WI38 (cell line): ENCODE results near the gene PCYT2.
"Not testable (repeated sequence)": the region's sequence is repeated elsewhere in the genome, so short reads cannot be mapped to it uniquely, and the experiment has no call there.

Source experiments
- H3K4me3 ChIP-seq: 2 replicates; pipeline ENCODE4 v1.5.1; 2011; ENCODE audit warnings: low read depth, mild to moderate bottlenecking, control low read depth, low read length
- CTCF ChIP-seq: IDR thresholded peaks from 2 replicates; pipeline ENCODE4 v1.5.1; 2012; ENCODE audit warnings: low read depth, mild to moderate bottlenecking, control low read depth, low read length

The PCYT2 gene

GRCh38 chr17:81956607-81957589, 45.7 kb upstream of the PCYT2 start:
- TF ChIP-seq CTCF: no peak
- H3K4me3 ChIP-seq: no peak overlapping the region

GRCh38 chr17:81955756-81956544, 44.8 kb upstream of the PCYT2 start:
- no peak for TF ChIP-seq CTCF
- H3K4me3 ChIP-seq: no peak overlapping the region

- no peak overlapping the region for H3K4me3 ChIP-seq
- no peak for TF ChIP-seq CTCF
Measured at GRCh38 chr17:81955058-81955681, 44.0 kb upstream of the PCYT2 start.

GRCh38 chr17:81954131-81955057, 43.2 kb upstream of the PCYT2 start:
- no peak for TF ChIP-seq CTCF
- H3K4me3 ChIP-seq: no peak overlapping the region

- H3K4me3 ChIP-seq: not testable (repeated sequence)
Measured at GRCh38 chr17:81953443-81953842, 42.2 kb upstream of the PCYT2 start.

- no peak for TF ChIP-seq CTCF
- H3K4me3 ChIP-seq: no peak overlapping the region
Measured at GRCh38 chr17:81952792-81953228, 41.6 kb upstream of the PCYT2 start.
